Measurements from ENCODE around the gene SLC27A1. TPM values are rescaled to one million over a fixed set of nuclear protein-coding genes. Genes with fewer than 3 reads are reported as not detected.

SLC27A1 gene
- total and polyA plus RNA-seq, 2 donors (not counting 3 experiments of a cell fraction or from before 2014, with no cell fraction given) = 10.4 to 13.5 TPM

DNA sequence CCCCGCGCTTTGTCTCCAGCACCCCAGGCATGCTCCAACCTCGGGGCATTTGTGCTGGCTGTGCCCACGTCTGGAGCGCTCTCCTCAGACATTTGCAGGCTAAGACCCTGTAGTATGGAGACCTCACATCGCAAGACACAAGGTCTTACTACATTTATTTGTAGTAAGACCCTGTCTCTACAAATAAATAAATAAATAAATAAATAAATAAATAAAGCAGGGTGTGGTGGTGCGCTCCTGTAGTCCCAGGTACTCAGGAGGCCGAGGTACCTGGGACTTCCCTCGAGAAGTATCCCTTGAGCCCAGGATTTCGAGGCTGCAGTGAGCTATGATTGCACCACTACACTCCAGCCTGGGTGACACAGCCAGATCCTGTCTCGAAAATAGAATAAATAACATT is 14.2 kb upstream of the SLC27A1 start:
- no peak for FAIRE-seq
- intact Hi-C loops (cut with micrococcal nuclease) = no loop called here
- BruUV-seq (replicated peaks) = no TSS peak
- Histone ChIP-seq H3K4me3 (replicated peaks in 1 of 3; ENCODE audit: insufficient read depth in 1 of 3, low read depth in 1 of 3, low read length in 3 of 3) (no peak overlapping the region), H3K4me1 (ENCODE audit: control insufficient read depth, extremely low read depth, insufficient read depth, low read length) (no peaks in the 10 kb centered on the region), H3K4me2 (ENCODE audit: insufficient read depth, low read length) (no peak overlapping the region), H3K27me3 (ENCODE audit: control insufficient read depth in 2 of 2, insufficient read depth in 2 of 2, low read length in 2 of 2) (peaks cover 23 to 29% of the 10 kb centered on the region in 2 experiments), H3K79me2 (ENCODE audit: control insufficient read depth, insufficient read depth, low read length) (no peaks in the 10 kb centered on the region), H3K36me3 (ENCODE audit: control insufficient read depth in 2 of 2, extremely low read depth in 1 of 2, insufficient read depth in 2 of 2, low read length in 2 of 2) (no peaks in the 10 kb centered on the region), H3K9me3 (replicated peaks; ENCODE audit: control insufficient read depth, insufficient read depth, low read length) (no peaks in the 10 kb centered on the region), H3K9ac (replicated peaks; ENCODE audit: extremely low read depth, insufficient read depth, low read length) (no peak overlapping the region), H3K9me1 (replicated peaks; ENCODE audit: control insufficient read depth, extremely low read depth, insufficient read depth, low read length) (no peaks in the 10 kb centered on the region), H2AFZ (ENCODE audit: low read depth, low read length) (no peak overlapping the region), H4K20me1 (replicated peaks; ENCODE audit: control insufficient read depth, extremely low read depth, insufficient read depth, low read length) (no peaks in the 10 kb centered on the region), H3K27ac (ENCODE audit: insufficient read depth, low read depth, low read length) (no peak overlapping the region)
- no peak for DNase-seq (ENCODE audit: low read depth, low spot score)
- dilution Hi-C loops (cut with MboI; ENCODE audit: extremely low pct_ligation_motif_present, low sequenced_read_pairs) = no loop called here
- TF ChIP-seq MYC (IDR thresholded peaks at IDR 0.05; ENCODE audit: low read depth, low read length) (no peak), EZH2 (IDR thresholded peaks at IDR 0.05; ENCODE audit: borderline replicate concordance, low read depth, low read length, severe bottlenecking) (peak; percentile 22)
- CTCF ChIA-PET = interaction anchor here (0.7 to 1.4 kb wide), 2 partner anchors 9 to 15 kb away, joined by 3 to 4 read pairs; no protein-coding TSS in a partner anchor
- POLR2A ChIA-PET = interaction anchor here (0.6 kb wide), 1 partner anchor 14 kb away, joined by 5 read pairs; the partner anchor contains the start of gene SLC27A1

DNA sequence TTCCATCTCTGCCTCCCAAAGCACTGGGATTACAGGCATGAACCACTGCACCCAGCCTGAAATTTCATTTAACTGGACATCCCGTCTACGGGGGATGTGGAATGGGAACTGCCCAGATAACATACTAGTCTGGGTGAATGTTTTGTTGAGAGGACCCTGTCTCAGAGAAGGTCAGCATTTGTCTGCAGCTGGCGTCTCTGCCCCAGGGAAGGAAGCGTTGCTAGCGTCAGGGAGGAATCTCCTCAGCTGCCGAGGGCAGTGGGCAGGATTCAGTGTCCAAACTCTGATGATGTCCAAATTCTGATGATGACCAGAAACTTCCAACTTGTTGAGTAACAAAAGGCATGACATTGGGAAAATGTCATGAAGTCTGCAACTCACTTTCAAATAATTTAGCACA is 12.7 kb upstream of the SLC27A1 start:
- Histone ChIP-seq H3K9me3 (replicated peaks; ENCODE audit: control insufficient read depth, insufficient read depth, low read length) (no peaks in the 10 kb centered on the region), H3K27ac (ENCODE audit: insufficient read depth, low read depth, low read length) (no peak overlapping the region), H3K4me1 (ENCODE audit: control insufficient read depth, extremely low read depth, insufficient read depth, low read length) (no peaks in the 10 kb centered on the region), H3K79me2 (ENCODE audit: control insufficient read depth, insufficient read depth, low read length) (no peaks in the 10 kb centered on the region), H3K9ac (replicated peaks; ENCODE audit: extremely low read depth, insufficient read depth, low read length) (no peak overlapping the region), H3K4me2 (ENCODE audit: insufficient read depth, low read length) (no peak overlapping the region), H3K36me3 (ENCODE audit: control insufficient read depth in 2 of 2, extremely low read depth in 1 of 2, insufficient read depth in 2 of 2, low read length in 2 of 2) (no peaks in the 10 kb centered on the region), H3K4me3 (replicated peaks in 1 of 3; ENCODE audit: insufficient read depth in 1 of 3, low read depth in 1 of 3, low read length in 3 of 3) (no peak overlapping the region), H3K9me1 (replicated peaks; ENCODE audit: control insufficient read depth, extremely low read depth, insufficient read depth, low read length) (no peaks in the 10 kb centered on the region), H3K27me3 (ENCODE audit: control insufficient read depth in 2 of 2, insufficient read depth in 2 of 2, low read length in 2 of 2) (peaks cover 23 to 29% of the 10 kb centered on the region in 2 experiments), H2AFZ (ENCODE audit: low read depth, low read length) (no peak overlapping the region), H4K20me1 (replicated peaks; ENCODE audit: control insufficient read depth, extremely low read depth, insufficient read depth, low read length) (no peaks in the 10 kb centered on the region)
- FAIRE-seq (no peak), DNase-seq (ENCODE audit: low read depth, low spot score) (no peak)
- TF ChIP-seq POLR2A (IDR thresholded peaks at IDR 0.05; ENCODE audit: low read depth, low read length) (no peak), MYC (IDR thresholded peaks at IDR 0.05; ENCODE audit: low read depth, low read length) (no peak), FOS (IDR thresholded peaks at IDR 0.05; ENCODE audit: borderline replicate concordance, insufficient read depth, low read length) (no peak), JUN (IDR thresholded peaks at IDR 0.05; ENCODE audit: borderline replicate concordance, insufficient read depth, insufficient read length, low read depth) (no peak), EZH2 (IDR thresholded peaks at IDR 0.05; ENCODE audit: borderline replicate concordance, low read depth, low read length, severe bottlenecking) (no peak), POLR2AphosphoS5 (IDR thresholded peaks at IDR 0.05; ENCODE audit: insufficient read depth, low read depth, low read length) (no peak), GATA2 (IDR thresholded peaks at IDR 0.05; ENCODE audit: insufficient read depth, insufficient read length, low read depth, low read length) (no peak), CTCF (IDR thresholded peaks at IDR 0.05; ENCODE audit: extremely low read depth in 1 of 2, insufficient read depth in 1 of 2, low read depth in 1 of 2, low read length in 2 of 2) (no peak)
- TF ChIP-seq, protein P1, sequence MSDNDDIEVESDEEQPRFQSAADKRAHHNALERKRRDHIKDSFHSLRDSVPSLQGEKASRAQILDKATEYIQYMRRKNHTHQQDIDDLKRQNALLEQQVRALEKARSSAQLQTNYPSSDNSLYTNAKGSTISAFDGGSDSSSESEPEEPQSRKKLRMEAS (IDR thresholded peaks at IDR 0.05; ENCODE audit: insufficient read depth, insufficient read length) = no peak
- CTCF ChIA-PET = interaction anchor here (0.8 kb wide), 1 partner anchor 10 kb away, joined by 3 read pairs; no protein-coding TSS in a partner anchor
- BruUV-seq (replicated peaks) = no TSS peak
- intact Hi-C loops (cut with micrococcal nuclease) (no loop called here), dilution Hi-C loops (cut with MboI; ENCODE audit: extremely low pct_ligation_motif_present, low sequenced_read_pairs) (no loop called here)
- POLR2A ChIA-PET = no interaction called here

All from endothelial cell of umbilical vein (primary cell).